GM21576 (cell line): ENCODE measurements around the gene SPRN.
"Not testable (repeated sequence)": the region's sequence is repeated elsewhere in the genome, so short reads cannot be mapped to it uniquely, and the experiment has no call there.

ENCODE experiments used
- ATAC-seq: cut with Tn5 transposase; IDR thresholded peaks from one replicate; pipeline ENCODE4 v1.9.1; 2021; ENCODE audit warnings: mild to moderate bottlenecking, moderate library complexity; ENCODE audit not compliant: unreplicated experiment

Gene SPRN

GRCh38 chr10:133457100-133457841 is 32.8 kb upstream of the SPRN start:
- ATAC-seq, result no peak

- ATAC-seq, result no peak
Measured at GRCh38 chr10:133456041-133456951, 31.9 kb upstream of the SPRN start.

GRCh38 chr10:133455611-133456031 is 31.2 kb upstream of the SPRN start:
- no peak for ATAC-seq

- ATAC-seq, result no peak
Measured at GRCh38 chr10:133455196-133455595, 30.8 kb upstream of the SPRN start.

- ATAC-seq, result no peak
Measured at GRCh38 chr10:133454204-133454893, 29.9 kb upstream of the SPRN start.

DNA sequence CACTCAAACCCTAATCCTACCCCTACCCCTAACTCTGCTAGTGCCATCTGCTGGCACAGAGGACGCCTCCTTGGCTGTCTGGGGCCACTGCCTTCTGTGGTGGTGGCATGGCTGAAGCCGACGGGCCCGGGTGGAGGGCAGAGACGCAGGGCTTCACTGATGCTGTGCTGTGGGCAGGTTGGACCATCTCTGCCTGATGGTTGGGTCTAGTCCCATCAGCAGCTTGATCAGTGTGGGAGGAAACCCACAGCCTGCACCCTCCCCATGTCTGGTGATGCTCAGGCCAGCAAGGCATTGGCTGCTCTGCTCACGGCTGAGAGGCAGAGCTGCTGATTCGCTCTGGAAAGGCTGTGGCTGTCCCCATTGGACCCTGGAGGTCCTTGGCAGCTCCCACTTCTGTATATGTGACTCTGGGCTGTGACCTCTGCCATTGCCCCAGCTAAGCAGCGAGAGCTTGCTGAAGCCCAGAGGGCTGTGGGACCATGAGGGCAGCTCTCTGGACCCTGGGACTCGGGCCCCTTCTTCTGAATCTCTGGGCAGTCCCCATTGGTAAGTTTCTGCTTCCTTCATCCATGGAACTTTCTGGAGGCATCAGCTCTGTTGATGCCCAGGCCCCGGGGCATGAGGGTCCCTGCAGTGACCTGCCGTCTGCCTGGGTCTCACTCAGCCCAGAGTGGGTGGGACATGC is 29.2 kb upstream of the SPRN start, which contains the start of gene SCART1:
Gene SCART1, plus strand, starts transcription at position 430 of the 688 bp plus-strand sequence. Its CDS starts 53 bp downstream, at position 483.
- ATAC-seq, result no peak

DNA sequence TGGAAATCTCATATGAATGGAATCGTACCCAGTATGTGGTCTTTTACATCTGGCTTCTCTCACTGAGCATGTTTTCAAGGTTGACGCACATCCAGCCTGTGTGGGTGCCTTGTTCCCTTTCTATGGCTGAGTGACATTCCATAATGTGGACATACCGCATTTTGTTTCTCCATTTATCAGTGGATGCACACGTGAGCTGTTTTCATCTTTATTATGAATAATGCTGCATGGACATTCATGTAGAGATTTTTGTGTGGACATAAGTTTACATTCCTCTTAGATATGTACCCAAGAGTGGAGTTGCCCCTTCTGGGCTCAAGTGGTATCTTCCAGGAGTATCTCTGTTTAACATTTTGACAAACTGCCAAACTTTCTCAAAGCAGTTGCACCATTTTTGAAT is 28.0 kb upstream of the SPRN start:
- ATAC-seq, result no peak

DNA sequence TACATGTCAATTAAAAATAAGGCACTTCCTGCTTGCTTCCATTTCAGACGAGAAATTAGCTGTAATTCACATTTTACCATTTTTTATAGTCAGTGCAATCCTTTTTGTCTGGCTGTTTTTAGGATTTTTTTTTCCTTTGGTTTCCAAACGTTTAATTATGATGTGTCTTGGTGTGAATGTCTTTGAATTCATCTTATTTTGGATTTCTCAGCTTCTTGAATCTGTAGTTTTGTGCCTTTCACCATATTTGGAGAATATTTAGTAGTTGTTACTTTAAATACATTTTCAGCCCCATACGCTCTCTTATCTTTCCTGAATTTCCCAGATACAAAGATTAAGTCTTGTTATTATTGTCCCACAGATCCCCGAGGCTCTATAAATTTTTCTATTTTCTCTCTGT is 26.9 kb upstream of the SPRN start:
- no peak for ATAC-seq

DNA sequence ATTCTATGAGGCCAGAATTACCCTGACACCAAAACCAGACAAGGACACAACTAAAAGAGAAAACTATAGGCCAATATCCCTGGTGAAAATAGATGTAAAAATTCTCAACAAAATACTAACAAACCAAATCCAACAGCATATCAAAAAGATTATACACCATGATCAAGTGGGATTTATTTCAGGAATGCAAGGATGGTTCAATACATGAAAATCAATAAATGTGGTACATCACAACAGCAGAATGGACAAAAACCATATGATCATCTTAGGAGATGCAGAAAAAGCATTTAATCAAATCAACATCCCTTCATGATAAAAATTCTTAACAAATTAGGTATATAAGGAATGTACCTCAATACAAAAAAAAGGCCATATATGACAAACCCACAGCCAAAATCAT is 23.7 kb upstream of the SPRN start:
- no peak for ATAC-seq

- ATAC-seq, result no peak
Measured at GRCh38 chr10:133446979-133447378, 22.6 kb upstream of the SPRN start.

- no peak for ATAC-seq
Measured at GRCh38 chr10:133445751-133446708, 21.6 kb upstream of the SPRN start.

DNA sequence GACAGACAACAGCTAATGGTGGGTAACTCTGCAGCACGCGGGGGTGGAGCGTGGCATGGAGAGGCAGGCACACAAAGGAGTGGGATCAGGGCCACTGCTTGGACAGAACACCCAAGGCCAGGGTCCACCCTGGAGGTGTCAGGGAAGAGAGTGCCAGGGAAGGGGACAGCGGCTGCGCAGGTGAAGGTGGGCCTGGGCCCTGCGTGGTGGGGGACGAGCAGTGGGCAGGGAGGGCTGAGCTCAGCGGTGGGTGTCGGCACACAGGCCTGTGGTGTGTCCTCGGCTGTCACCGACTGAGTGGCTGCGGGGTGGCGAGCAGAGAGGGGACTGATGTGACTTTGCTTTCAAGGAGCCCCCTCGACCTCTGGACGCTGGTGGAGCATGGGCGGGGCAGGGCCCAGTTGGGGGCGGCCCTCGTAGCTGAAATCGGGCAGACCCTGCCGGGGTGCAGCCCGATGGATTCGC is 20.9 kb upstream of the SPRN start:
- ATAC-seq, result no peak

DNA sequence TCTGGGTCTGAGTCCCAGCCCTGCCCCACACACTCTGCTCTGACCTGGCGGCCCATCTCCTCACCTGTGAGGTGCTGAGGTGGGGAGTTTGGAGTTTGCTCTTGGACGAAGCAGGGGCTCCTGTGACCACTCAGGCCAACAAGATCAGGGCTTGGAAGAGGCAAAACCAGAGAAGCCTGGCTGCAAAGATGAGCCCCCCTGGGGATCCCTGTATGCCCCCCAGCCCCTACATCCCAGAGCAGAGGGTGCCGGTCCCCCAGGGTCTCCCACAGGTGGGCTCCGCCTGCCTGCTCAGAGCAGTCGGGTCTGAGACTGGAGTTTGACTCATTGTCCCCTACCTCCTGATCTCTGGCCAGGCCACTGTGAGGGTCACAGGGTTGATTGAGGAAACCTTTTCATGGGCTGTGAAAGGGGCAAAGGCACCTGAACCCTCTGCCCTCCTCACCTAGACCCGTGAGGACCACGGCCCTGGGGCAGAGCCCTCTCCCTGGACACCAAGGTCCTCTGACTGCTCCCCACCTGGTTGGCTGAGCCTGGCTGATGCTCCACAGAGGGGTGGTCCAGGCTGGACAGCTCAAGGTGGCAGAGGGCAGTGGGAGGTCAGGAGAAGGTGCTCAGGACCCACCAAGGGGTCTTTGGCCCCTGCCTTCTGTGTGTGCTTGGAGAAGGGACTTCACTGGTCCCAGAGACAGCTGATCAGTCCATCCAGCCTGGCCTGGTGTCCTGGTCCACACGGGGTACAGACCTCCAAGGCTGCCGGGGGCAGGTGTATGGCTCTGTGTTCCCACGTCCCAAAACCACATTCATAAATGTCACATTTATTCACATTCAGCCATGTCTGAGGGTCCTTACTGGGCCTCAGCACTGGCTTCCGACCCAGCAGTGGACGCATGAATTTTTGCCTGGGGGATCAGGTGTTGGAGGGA is 20.2 kb upstream of the SPRN start:
- ATAC-seq, result no peak

GRCh38 chr10:133442967-133443924 is 18.8 kb upstream of the SPRN start:
- no peak for ATAC-seq

GRCh38 chr10:133442191-133442966 is 18.0 kb upstream of the SPRN start:
- no peak for ATAC-seq

DNA sequence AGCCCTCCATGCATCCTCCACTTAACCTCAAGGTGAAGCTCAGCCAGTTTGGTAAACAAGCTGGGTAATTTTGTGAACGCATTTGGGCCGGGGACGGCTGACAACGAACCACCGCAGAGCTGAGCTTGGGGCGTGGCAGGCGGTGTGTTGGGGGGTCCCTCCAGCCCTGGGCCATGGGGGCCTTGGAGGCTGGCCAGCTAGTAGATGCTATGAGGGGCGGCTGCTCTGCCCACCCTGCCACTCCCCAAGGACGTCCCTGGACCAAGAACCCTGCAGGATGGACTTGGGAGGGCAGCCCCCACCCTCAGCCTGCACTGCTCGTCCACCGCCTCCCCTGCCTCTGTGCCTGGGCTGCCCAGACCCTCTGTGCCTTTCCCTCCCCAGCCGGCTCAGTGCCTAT is 17.4 kb upstream of the SPRN start:
- no peak for ATAC-seq

GRCh38 chr10:133441356-133441755 is 16.9 kb upstream of the SPRN start:
- ATAC-seq, result not testable (repeated sequence)
